ENCODE measurements around the gene TTC21A.

TTC21A gene

GRCh38 chr3:39130026-39130425 is 22.5 kb downstream of the TTC21A start:
- no peak for TF ChIP-seq NFIC (IDR thresholded peaks at IDR 0.05)
- TF ChIP-seq TEAD4 (IDR thresholded peaks at IDR 0.05), result no peak
- no peak for TF ChIP-seq MAX (IDR thresholded peaks at IDR 0.05)
- no peak for TF ChIP-seq TCF12 (IDR thresholded peaks at IDR 0.05; ENCODE audit: low read depth)
- TF ChIP-seq YY1 (IDR thresholded peaks at IDR 0.05; ENCODE audit: low read depth), result no peak
- TF ChIP-seq USF1 (IDR thresholded peaks at IDR 0.05), result no peak
- TF ChIP-seq FOXM1 (IDR thresholded peaks at IDR 0.05; ENCODE audit: borderline replicate concordance, low read depth), result no peak
- TF ChIP-seq CREB1 (IDR thresholded peaks at IDR 0.05; ENCODE audit: low read depth), result no peak
- TF ChIP-seq ZBTB7A (IDR thresholded peaks at IDR 0.05; ENCODE audit: low read depth), result no peak
- no peak for TF ChIP-seq EP300 (IDR thresholded peaks at IDR 0.05; ENCODE audit: borderline replicate concordance)
- TF ChIP-seq EGR1 (IDR thresholded peaks at IDR 0.05), result no peak
- no peak for TF ChIP-seq TAF1 (IDR thresholded peaks at IDR 0.05; ENCODE audit: low read depth)
- TF ChIP-seq RAD21 (IDR thresholded peaks at IDR 0.05; ENCODE audit: low read depth), result no peak
- TF ChIP-seq CEBPB (IDR thresholded peaks at IDR 0.05), result no peak
- no peak for TF ChIP-seq REST (IDR thresholded peaks at IDR 0.05; ENCODE audit: low read depth)

GRCh38 chr3:39130693-39131265 is 23.3 kb downstream of the TTC21A start:
- no peak for TF ChIP-seq ZBTB7A (IDR thresholded peaks at IDR 0.05; ENCODE audit: low read depth)
- TF ChIP-seq RAD21 (IDR thresholded peaks at IDR 0.05; ENCODE audit: low read depth), result no peak
- TF ChIP-seq EP300 (IDR thresholded peaks at IDR 0.05; ENCODE audit: borderline replicate concordance), result no peak
- TF ChIP-seq TEAD4 (IDR thresholded peaks at IDR 0.05), result no peak
- TF ChIP-seq EGR1 (IDR thresholded peaks at IDR 0.05), result no peak
- TF ChIP-seq NFIC (IDR thresholded peaks at IDR 0.05), result no peak
- no peak for TF ChIP-seq TCF12 (IDR thresholded peaks at IDR 0.05; ENCODE audit: low read depth)
- no peak for TF ChIP-seq REST (IDR thresholded peaks at IDR 0.05; ENCODE audit: low read depth)
- no peak for TF ChIP-seq YY1 (IDR thresholded peaks at IDR 0.05; ENCODE audit: low read depth)
- TF ChIP-seq CEBPB (IDR thresholded peaks at IDR 0.05), result no peak
- TF ChIP-seq USF1 (IDR thresholded peaks at IDR 0.05), result no peak
- no peak for TF ChIP-seq MAX (IDR thresholded peaks at IDR 0.05)

- TF ChIP-seq NFIC (IDR thresholded peaks at IDR 0.05) (no peak), REST (IDR thresholded peaks at IDR 0.05; ENCODE audit: low read depth) (no peak), RAD21 (IDR thresholded peaks at IDR 0.05; ENCODE audit: low read depth) (no peak), FOXM1 (IDR thresholded peaks at IDR 0.05; ENCODE audit: borderline replicate concordance, low read depth) (no peak), CREB1 (IDR thresholded peaks at IDR 0.05; ENCODE audit: low read depth) (no peak), EP300 (IDR thresholded peaks at IDR 0.05; ENCODE audit: borderline replicate concordance) (no peak), TAF1 (IDR thresholded peaks at IDR 0.05; ENCODE audit: low read depth) (no peak), ZBTB7A (IDR thresholded peaks at IDR 0.05; ENCODE audit: low read depth) (no peak), MAX (IDR thresholded peaks at IDR 0.05) (no peak), EGR1 (IDR thresholded peaks at IDR 0.05) (no peak), YY1 (IDR thresholded peaks at IDR 0.05; ENCODE audit: low read depth) (no peak), TCF12 (IDR thresholded peaks at IDR 0.05; ENCODE audit: low read depth) (no peak)
These were observed 24.9 kb downstream of the TTC21A start for GRCh38 chr3:39132096-39133092.
